Stimulated activated CD8-positive, alpha-beta memory T cell treated with anti-CD3 and anti-CD28 coated beads, Interleukin-12 subunit alpha, Interleukin-12 subunit beta, amount 100 ng/mL, for 4 hours (primary cell): ENCODE data around the gene PRKAB1.

Experiments used
- DNase-seq: peaks from one replicate; pipeline ENCODE4 v3.0.0-alpha.2; 2020; ENCODE audit warnings: low read depth

Gene PRKAB1

GRCh38 chr12:119713551-119714031, 45.7 kb downstream of the PRKAB1 start:
- DNase-seq = no peak

GRCh38 chr12:119714614-119715267, 46.8 kb downstream of the PRKAB1 start:
- DNase-seq = no peak

- DNase-seq = no peak
These were observed 47.3 kb downstream of the PRKAB1 start for GRCh38 chr12:119715268-119715620.

- no peak for DNase-seq
These were observed 50.2 kb downstream of the PRKAB1 start for GRCh38 chr12:119718141-119718540.

GRCh38 chr12:119720349-119720748, 52.4 kb downstream of the PRKAB1 start:
- no peak for DNase-seq

GRCh38 chr12:119721306-119721705, 53.4 kb downstream of the PRKAB1 start:
- DNase-seq = no peak

GRCh38 chr12:119725523-119725922, 57.6 kb downstream of the PRKAB1 start:
- DNase-seq = no peak

- no peak for DNase-seq
These were observed 59.9 kb downstream of the PRKAB1 start for GRCh38 chr12:119727600-119728443.

GRCh38 chr12:119728444-119728745, 60.5 kb downstream of the PRKAB1 start:
- no peak for DNase-seq

GRCh38 chr12:119729871-119730270, 61.9 kb downstream of the PRKAB1 start:
- no peak for DNase-seq

GRCh38 chr12:119730381-119730780, 62.4 kb downstream of the PRKAB1 start:
- DNase-seq = no peak
